ENCODE measurements around the gene CTNND2.

The CTNND2 gene

GRCh38 chr5:11455505-11455904 is 448.7 kb downstream of the CTNND2 start:
- Histone ChIP-seq H3K9me3 (ENCODE audit: control extremely low read depth in 1 of 5, control insufficient read depth in 4 of 5, insufficient read depth in 2 of 5, low read depth in 1 of 5, low read length in 4 of 5) (no peaks in the 10 kb centered on the region), H3K4me3 (ENCODE audit: control insufficient read depth in 1 of 7, extremely low read depth in 1 of 7, insufficient read depth in 4 of 7, low read depth in 2 of 7, low read length in 6 of 7) (no peak overlapping the region), H3K4me1 (ENCODE audit: control extremely low read depth in 1 of 4, control insufficient read depth in 4 of 4, insufficient read depth in 4 of 4, low read length in 3 of 4) (no peaks in the 10 kb centered on the region), H3K36me3 (ENCODE audit: control insufficient read depth in 4 of 4, insufficient read depth in 4 of 4, low read length in 3 of 4) (no peaks in the 10 kb centered on the region), H3K27ac (ENCODE audit: insufficient read depth in 1 of 2, low read depth in 1 of 2, low read length in 2 of 2, poor library complexity in 1 of 2, severe bottlenecking in 2 of 2) (no peak overlapping the region), H3K27me3 (replicated peaks in 2 of 5; ENCODE audit: control insufficient read depth in 4 of 5, insufficient read depth in 5 of 5, low read length in 4 of 5) (no peaks in the 10 kb centered on the region)
- DNase-seq, result no peak
- POLR2A ChIA-PET, result no interaction called here
- CTCF ChIA-PET, result no interaction called here
- no CpG with 5 or more reads among the region's 2 CpGs for WGBS (ENCODE audit: insufficient coverage)

DNA sequence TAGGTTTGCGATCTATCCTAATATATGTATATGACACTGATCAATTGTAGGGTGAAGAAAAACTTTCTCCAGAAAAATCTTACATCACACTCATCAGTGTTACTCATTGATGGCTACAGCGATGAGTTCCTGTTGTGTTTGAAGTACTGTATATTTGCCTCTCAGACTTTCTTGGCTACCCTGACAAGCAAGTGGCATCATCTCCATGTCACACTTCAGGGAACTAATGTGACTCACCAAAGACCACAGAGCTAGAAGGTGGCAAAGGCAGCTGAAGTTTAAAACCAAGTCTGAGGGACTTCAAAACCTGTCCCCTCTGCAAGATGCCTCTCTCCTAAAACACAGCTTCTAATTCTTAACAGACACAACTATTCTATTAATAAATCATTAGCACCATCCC is 451.4 kb downstream of the CTNND2 start:
- Histone ChIP-seq H3K27ac (ENCODE audit: insufficient read depth in 1 of 2, low read depth in 1 of 2, low read length in 2 of 2, poor library complexity in 1 of 2, severe bottlenecking in 2 of 2) (no peak overlapping the region), H3K27me3 (replicated peaks in 2 of 5; ENCODE audit: control insufficient read depth in 4 of 5, insufficient read depth in 5 of 5, low read length in 4 of 5) (peaks cover 0 to 3% (median 0%) of the 10 kb centered on the region in 5 experiments), H3K9me3 (ENCODE audit: control extremely low read depth in 1 of 5, control insufficient read depth in 4 of 5, insufficient read depth in 2 of 5, low read depth in 1 of 5, low read length in 4 of 5) (no peaks in the 10 kb centered on the region), H3K4me1 (ENCODE audit: control extremely low read depth in 1 of 4, control insufficient read depth in 4 of 4, insufficient read depth in 4 of 4, low read length in 3 of 4) (no peaks in the 10 kb centered on the region), H3K4me3 (ENCODE audit: control insufficient read depth in 1 of 7, extremely low read depth in 1 of 7, insufficient read depth in 4 of 7, low read depth in 2 of 7, low read length in 6 of 7) (no peak overlapping the region), H3K36me3 (ENCODE audit: control insufficient read depth in 4 of 4, insufficient read depth in 4 of 4, low read length in 3 of 4) (no peaks in the 10 kb centered on the region)
- no CpG with 5 or more reads among the region's 2 CpGs for WGBS (ENCODE audit: insufficient coverage)
- DNase-seq, result peak in 2 of 3 donors; percentile 3 to 9
- CTCF ChIA-PET, result no interaction called here
- POLR2A ChIA-PET, result no interaction called here

DNA sequence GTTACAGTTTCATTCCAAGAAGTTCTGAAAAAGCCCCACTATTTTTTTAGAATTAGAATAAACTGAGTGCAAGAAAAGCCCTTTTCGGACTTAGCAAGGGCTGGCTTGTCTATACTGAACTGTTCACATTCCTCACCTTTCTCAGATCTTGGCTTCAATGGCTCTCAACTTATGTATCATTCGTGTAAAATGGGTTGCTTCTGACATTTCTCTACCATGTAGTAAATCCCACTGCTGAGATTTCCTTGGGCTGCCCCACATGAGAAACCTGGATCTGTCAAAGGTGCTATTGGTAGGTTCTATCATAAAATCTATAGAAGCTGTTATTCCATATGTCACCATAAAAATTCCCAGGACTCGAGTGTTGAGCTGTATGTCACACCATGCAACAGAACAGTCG is 454.3 kb downstream of the CTNND2 start:
- ChIA-PET POLR2A (no interaction called here), CTCF (no interaction called here)
- Histone ChIP-seq H3K27me3 (replicated peaks in 2 of 5; ENCODE audit: control insufficient read depth in 4 of 5, insufficient read depth in 5 of 5, low read length in 4 of 5) (peaks cover 0 to 3% (median 0%) of the 10 kb centered on the region in 5 experiments), H3K9me3 (ENCODE audit: control extremely low read depth in 1 of 5, control insufficient read depth in 4 of 5, insufficient read depth in 2 of 5, low read depth in 1 of 5, low read length in 4 of 5) (no peaks in the 10 kb centered on the region), H3K4me1 (ENCODE audit: control extremely low read depth in 1 of 4, control insufficient read depth in 4 of 4, insufficient read depth in 4 of 4, low read length in 3 of 4) (no peaks in the 10 kb centered on the region), H3K27ac (ENCODE audit: insufficient read depth in 1 of 2, low read depth in 1 of 2, low read length in 2 of 2, poor library complexity in 1 of 2, severe bottlenecking in 2 of 2) (no peak overlapping the region), H3K4me3 (ENCODE audit: control insufficient read depth in 1 of 7, extremely low read depth in 1 of 7, insufficient read depth in 4 of 7, low read depth in 2 of 7, low read length in 6 of 7) (no peak overlapping the region), H3K36me3 (ENCODE audit: control insufficient read depth in 4 of 4, insufficient read depth in 4 of 4, low read length in 3 of 4) (no peaks in the 10 kb centered on the region)
- DNase-seq, result no peak
- 96% methylated on average over 3 of the region's 4 CpGs for WGBS (ENCODE audit: insufficient coverage)

- WGBS (ENCODE audit: insufficient coverage), result 94% methylated on average over 3 of the region's 4 CpGs
- no peaks in the 10 kb centered on the region for H3K9me3 ChIP-seq (ENCODE audit: control extremely low read depth in 1 of 5, control insufficient read depth in 4 of 5, insufficient read depth in 2 of 5, low read depth in 1 of 5, low read length in 4 of 5)
- POLR2A ChIA-PET, result no interaction called here
- no peaks in the 10 kb centered on the region for H3K36me3 ChIP-seq (ENCODE audit: control insufficient read depth in 4 of 4, insufficient read depth in 4 of 4, low read length in 3 of 4)
- H3K27me3 ChIP-seq (replicated peaks in 2 of 5; ENCODE audit: control insufficient read depth in 4 of 5, insufficient read depth in 5 of 5, low read length in 4 of 5), result peaks cover 0 to 3% (median 0%) of the 10 kb centered on the region in 5 experiments
- no peaks in the 10 kb centered on the region for H3K4me1 ChIP-seq (ENCODE audit: control extremely low read depth in 1 of 4, control insufficient read depth in 4 of 4, insufficient read depth in 4 of 4, low read length in 3 of 4)
- no peak overlapping the region for H3K4me3 ChIP-seq (ENCODE audit: control insufficient read depth in 1 of 7, extremely low read depth in 1 of 7, insufficient read depth in 4 of 7, low read depth in 2 of 7, low read length in 6 of 7)
- no peak for DNase-seq
- no peak overlapping the region for H3K27ac ChIP-seq (ENCODE audit: insufficient read depth in 1 of 2, low read depth in 1 of 2, low read length in 2 of 2, poor library complexity in 1 of 2, severe bottlenecking in 2 of 2)
- CTCF ChIA-PET, result no interaction called here
Observed at GRCh38 chr5:11449217-11449616, 455.0 kb downstream of the CTNND2 start.

GRCh38 chr5:11443831-11444230 is 460.4 kb downstream of the CTNND2 start:
- 100% methylated on average over 1 of the region's 3 CpGs for WGBS (ENCODE audit: insufficient coverage)
- no peaks in the 10 kb centered on the region for H3K9me3 ChIP-seq (ENCODE audit: control extremely low read depth in 1 of 5, control insufficient read depth in 4 of 5, insufficient read depth in 2 of 5, low read depth in 1 of 5, low read length in 4 of 5)
- no peak overlapping the region for H3K4me3 ChIP-seq (ENCODE audit: control insufficient read depth in 1 of 7, extremely low read depth in 1 of 7, insufficient read depth in 4 of 7, low read depth in 2 of 7, low read length in 6 of 7)
- CTCF ChIA-PET, result no interaction called here
- POLR2A ChIA-PET, result no interaction called here
- H3K36me3 ChIP-seq (ENCODE audit: control insufficient read depth in 4 of 4, insufficient read depth in 4 of 4, low read length in 3 of 4), result no peaks in the 10 kb centered on the region
- H3K27me3 ChIP-seq (replicated peaks in 2 of 5; ENCODE audit: control insufficient read depth in 4 of 5, insufficient read depth in 5 of 5, low read length in 4 of 5), result no peaks in the 10 kb centered on the region
- H3K27ac ChIP-seq (ENCODE audit: insufficient read depth in 1 of 2, low read depth in 1 of 2, low read length in 2 of 2, poor library complexity in 1 of 2, severe bottlenecking in 2 of 2), result no peak overlapping the region
- DNase-seq, result no peak
- H3K4me1 ChIP-seq (ENCODE audit: control extremely low read depth in 1 of 4, control insufficient read depth in 4 of 4, insufficient read depth in 4 of 4, low read length in 3 of 4), result no peaks in the 10 kb centered on the region

DNA sequence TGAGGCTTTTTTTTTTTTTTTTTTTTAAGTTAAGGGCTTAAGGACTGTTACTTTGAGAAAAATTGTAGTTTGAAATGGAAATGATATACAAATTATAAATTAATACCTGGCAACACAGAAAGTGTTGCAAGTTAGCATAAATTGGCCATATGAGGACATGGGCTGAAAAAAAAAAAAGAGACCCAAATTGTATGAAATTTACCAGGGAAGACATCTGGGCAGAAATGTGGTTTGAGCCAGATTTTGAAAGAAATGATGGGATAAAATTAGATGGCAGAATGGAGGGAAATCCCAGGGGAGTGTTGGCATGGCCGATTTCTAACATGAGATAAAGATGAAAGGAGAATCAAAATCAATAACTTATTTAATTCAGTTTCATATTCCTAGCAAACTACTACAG is 472.1 kb downstream of the CTNND2 start:
- Histone ChIP-seq H3K27me3 (replicated peaks in 2 of 5; ENCODE audit: control insufficient read depth in 4 of 5, insufficient read depth in 5 of 5, low read length in 4 of 5) (peaks cover 0 to 4% (median 0%) of the 10 kb centered on the region in 5 experiments), H3K27ac (ENCODE audit: insufficient read depth in 1 of 2, low read depth in 1 of 2, low read length in 2 of 2, poor library complexity in 1 of 2, severe bottlenecking in 2 of 2) (no peak overlapping the region), H3K36me3 (ENCODE audit: control insufficient read depth in 4 of 4, insufficient read depth in 4 of 4, low read length in 3 of 4) (no peaks in the 10 kb centered on the region), H3K4me3 (ENCODE audit: control insufficient read depth in 1 of 7, extremely low read depth in 1 of 7, insufficient read depth in 4 of 7, low read depth in 2 of 7, low read length in 6 of 7) (no peak overlapping the region), H3K9me3 (ENCODE audit: control extremely low read depth in 1 of 5, control insufficient read depth in 4 of 5, insufficient read depth in 2 of 5, low read depth in 1 of 5, low read length in 4 of 5) (no peaks in the 10 kb centered on the region), H3K4me1 (ENCODE audit: control extremely low read depth in 1 of 4, control insufficient read depth in 4 of 4, insufficient read depth in 4 of 4, low read length in 3 of 4) (no peaks in the 10 kb centered on the region)
- POLR2A ChIA-PET, result no interaction called here
- CTCF ChIA-PET, result no interaction called here
- DNase-seq, result no peak
- no CpG with 5 or more reads among the region's 1 CpG for WGBS (ENCODE audit: insufficient coverage)

- no peaks in the 10 kb centered on the region for H3K36me3 ChIP-seq (ENCODE audit: control insufficient read depth in 4 of 4, insufficient read depth in 4 of 4, low read length in 3 of 4)
- no peaks in the 10 kb centered on the region for H3K9me3 ChIP-seq (ENCODE audit: control extremely low read depth in 1 of 5, control insufficient read depth in 4 of 5, insufficient read depth in 2 of 5, low read depth in 1 of 5, low read length in 4 of 5)
- ChIA-PET CTCF (no interaction called here), POLR2A (no interaction called here)
- H3K4me1 ChIP-seq (ENCODE audit: control extremely low read depth in 1 of 4, control insufficient read depth in 4 of 4, insufficient read depth in 4 of 4, low read length in 3 of 4), result no peaks in the 10 kb centered on the region
- WGBS (ENCODE audit: insufficient coverage), result 95% methylated on average over 7 of the region's 7 CpGs
- peaks cover 0 to 3% (median 0%) of the 10 kb centered on the region in 5 experiments for H3K27me3 ChIP-seq (replicated peaks in 2 of 5; ENCODE audit: control insufficient read depth in 4 of 5, insufficient read depth in 5 of 5, low read length in 4 of 5)
- H3K27ac ChIP-seq (ENCODE audit: insufficient read depth in 1 of 2, low read depth in 1 of 2, low read length in 2 of 2, poor library complexity in 1 of 2, severe bottlenecking in 2 of 2), result no peak overlapping the region
- DNase-seq, result no peak
- H3K4me3 ChIP-seq (ENCODE audit: control insufficient read depth in 1 of 7, extremely low read depth in 1 of 7, insufficient read depth in 4 of 7, low read depth in 2 of 7, low read length in 6 of 7), result no peak overlapping the region
Observed at GRCh38 chr5:11429254-11429653, 475.0 kb downstream of the CTNND2 start.

All from common myeloid progenitor, CD34-positive (primary cell).